HG03469 (cell line): ENCODE results near the gene ASGR1.
"Not testable (repeated sequence)": the region's sequence is repeated elsewhere in the genome, so short reads cannot be mapped to it uniquely, and the experiment has no call there.

ENCODE experiments used
- ATAC-seq: cut with Tn5 transposase; IDR thresholded peaks from one replicate; pipeline ENCODE4 v1.9.1; 2021; ENCODE audit warnings: mild to moderate bottlenecking, moderate library complexity, moderate number of reproducible peaks; ENCODE audit not compliant: unreplicated experiment

The ASGR1 gene

DNA sequence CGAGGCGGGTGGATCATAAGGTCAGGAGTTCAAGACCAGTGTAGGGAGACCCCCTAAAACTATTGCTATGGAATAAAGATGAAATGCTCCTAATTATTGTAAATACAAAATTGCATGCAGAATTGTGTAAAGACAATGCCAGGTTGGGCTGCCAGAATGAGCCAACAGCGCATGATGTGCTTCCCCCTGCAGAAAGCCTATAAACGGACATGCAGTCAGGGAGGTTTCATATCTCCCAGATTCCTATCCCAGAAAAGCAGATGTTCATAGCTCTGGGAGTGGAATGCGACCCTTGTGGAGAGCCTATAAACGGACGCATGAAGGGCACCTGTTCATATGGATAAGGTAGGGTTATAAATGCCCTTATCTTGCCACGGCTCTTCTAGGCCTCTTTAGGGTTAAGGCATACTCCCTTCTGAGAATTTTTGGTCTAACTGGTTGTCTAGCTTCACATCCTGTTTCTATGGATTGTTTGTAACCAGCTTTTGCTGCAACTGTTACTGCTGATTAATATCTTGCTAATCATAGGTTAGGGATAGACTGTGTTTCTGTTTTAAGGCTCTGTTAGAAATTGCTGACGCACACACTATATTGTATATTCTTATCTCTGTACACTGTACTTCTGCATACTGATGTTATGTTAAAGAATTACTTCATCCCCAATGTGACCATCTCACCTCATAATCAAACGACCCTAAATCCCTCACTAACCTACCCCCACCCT lies 10.2 kb downstream of the ASGR1 start:
- ATAC-seq = not testable (repeated sequence)

- ATAC-seq = no peak
Measured at GRCh38 chr17:7167832-7168231, 11.3 kb downstream of the ASGR1 start.

- no peak for ATAC-seq
Measured at GRCh38 chr17:7166873-7167272, 12.3 kb downstream of the ASGR1 start.

- not testable (repeated sequence) for ATAC-seq
Measured at GRCh38 chr17:7159571-7159970, 19.6 kb downstream of the ASGR1 start.

GRCh38 chr17:7158424-7158823 lies 20.7 kb downstream of the ASGR1 start:
- ATAC-seq = not testable (repeated sequence)

DNA sequence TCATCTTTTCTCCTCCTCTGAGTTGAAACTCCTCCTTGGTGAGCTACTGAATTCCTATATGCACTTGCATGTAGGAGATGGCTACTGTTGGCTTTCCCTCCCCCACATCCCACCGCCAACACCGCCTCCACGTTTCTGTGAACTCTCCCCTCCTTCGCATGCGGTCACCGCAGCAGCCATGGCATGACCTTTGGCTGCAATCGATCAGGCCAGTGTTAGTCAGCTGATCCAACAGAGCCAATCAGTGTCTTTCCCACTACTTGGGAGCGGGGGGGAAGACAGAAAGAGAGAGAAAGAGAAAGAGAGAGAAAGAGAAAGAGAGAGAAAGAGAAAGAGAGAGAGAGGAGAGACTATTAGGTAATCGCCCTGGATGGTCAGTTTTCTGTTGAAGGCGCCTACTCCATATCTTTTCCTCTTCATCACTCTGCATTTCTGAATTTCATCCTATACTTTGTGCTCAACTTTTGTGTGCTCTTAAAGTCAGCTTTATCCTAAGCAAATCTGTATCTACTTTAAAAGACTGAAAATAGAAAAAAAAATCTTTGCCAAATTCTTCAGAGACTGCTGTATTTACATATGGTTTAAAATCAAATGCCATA lies 22.7 kb downstream of the ASGR1 start:
- ATAC-seq = no peak

GRCh38 chr17:7147772-7148171 lies 31.4 kb downstream of the ASGR1 start:
- ATAC-seq = no peak

DNA sequence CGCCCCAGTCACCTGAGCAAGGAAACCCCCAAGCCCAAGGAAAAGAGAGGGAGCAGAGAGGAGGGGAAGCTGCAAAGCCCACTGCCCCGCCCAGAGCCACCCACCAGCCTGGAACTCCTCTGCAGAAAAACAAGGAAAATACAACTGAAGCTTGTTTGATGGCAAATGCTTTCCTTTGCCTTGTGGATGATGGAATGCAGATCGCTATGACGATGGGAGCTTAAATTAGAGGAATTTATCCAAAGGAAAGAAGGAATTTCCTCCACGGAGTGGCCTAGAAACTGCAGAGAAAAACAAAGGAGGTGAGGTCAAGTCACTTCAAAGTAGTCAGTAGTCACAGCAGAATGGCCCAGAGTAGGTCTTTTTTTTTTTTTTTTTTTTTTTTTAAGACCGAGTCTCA lies 33.1 kb downstream of the ASGR1 start:
- no peak for ATAC-seq

GRCh38 chr17:7144213-7144612 lies 35.0 kb downstream of the ASGR1 start:
- no peak for ATAC-seq

GRCh38 chr17:7141824-7142223 lies 37.3 kb downstream of the ASGR1 start:
- no peak for ATAC-seq

DNA sequence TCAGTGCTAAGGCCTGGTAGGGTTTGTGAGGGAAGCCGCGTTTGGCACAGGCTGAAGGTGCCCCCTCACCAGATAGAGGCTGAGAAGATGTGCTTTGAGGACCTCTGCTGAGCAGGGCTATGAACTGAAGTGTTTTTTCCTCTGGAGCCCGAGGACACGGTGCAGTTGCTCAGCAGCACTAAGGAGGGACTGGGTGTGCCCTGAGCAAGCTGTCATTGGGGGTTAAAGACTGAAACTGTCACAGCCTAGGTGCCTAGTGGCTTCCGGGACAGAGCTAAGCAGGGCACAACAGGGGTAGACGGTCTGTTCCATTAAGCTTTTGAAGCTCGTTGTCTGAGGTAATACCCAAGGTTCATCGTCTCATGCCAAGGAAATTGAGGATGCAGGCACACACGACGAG lies 39.8 kb downstream of the ASGR1 start:
- no peak for ATAC-seq

GRCh38 chr17:7138800-7139381 lies 40.3 kb downstream of the ASGR1 start:
- ATAC-seq = no peak

GRCh38 chr17:7137171-7137943 lies 41.8 kb downstream of the ASGR1 start:
- no peak for ATAC-seq

- no peak for ATAC-seq
Measured at GRCh38 chr17:7136266-7136877, 42.8 kb downstream of the ASGR1 start.

- no peak for ATAC-seq
Measured at GRCh38 chr17:7133916-7134315, 45.3 kb downstream of the ASGR1 start.

GRCh38 chr17:7133424-7133823 lies 45.7 kb downstream of the ASGR1 start:
- no peak for ATAC-seq

DNA sequence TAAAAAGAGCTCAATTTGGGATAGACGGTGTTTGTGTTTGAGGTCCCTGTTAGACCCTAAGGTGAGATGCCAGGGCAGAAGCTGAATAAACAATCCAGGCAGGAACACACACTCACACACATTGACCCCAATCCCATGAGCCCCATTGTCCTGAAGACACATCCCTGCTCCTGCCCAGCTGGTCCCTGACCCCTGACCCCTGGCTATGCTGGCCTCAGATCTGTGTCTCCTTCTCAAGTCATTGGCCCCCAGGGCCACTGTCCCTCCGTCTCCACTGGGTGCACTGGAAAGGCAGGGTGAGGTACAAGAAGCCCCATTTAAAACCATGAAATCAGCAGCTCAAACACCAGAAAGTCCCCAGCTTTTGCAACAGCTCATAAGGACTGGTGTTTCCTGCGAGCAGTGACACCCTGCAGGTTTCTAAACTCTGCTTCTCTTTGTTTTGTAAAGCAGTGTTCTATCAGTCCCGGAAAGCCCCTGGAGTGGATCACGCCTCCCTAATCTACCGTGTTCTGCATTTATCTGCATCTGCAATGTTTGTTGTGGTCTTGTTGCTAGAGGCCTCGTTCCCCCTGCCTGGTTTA lies 46.6 kb downstream of the ASGR1 start:
- no peak for ATAC-seq

- ATAC-seq = no peak
Measured at GRCh38 chr17:7131423-7131791, 47.8 kb downstream of the ASGR1 start.

GRCh38 chr17:7130621-7131422 lies 48.3 kb downstream of the ASGR1 start:
- no peak for ATAC-seq

DNA sequence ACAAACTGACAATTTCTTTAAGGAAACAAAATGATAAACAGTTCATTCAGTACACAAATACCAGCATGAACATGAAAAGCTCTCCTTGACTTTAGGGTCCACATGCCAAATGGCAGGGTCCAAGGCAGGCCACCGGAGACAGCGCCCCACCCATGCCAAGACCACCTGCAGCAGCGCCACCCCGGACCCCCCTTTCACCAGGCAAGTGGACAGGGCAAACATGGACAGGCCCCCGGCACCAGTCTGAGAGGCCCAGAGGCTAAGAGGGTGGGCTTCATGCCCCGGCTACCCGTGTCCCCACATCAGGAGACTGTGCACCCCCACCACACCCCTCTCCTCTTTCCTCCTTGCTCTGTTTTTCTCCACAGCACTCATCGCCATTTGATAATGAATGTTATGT lies 49.9 kb downstream of the ASGR1 start:
- no peak for ATAC-seq
